Measurements from ENCODE around the gene PAX4.

- TF ChIP-seq CTCF (IDR thresholded peaks at IDR 0.05; ENCODE audit: poor library complexity, severe bottlenecking) = no peak
- no peak for TF ChIP-seq POLR2AphosphoS5 (IDR thresholded peaks at IDR 0.05)
- no peak for TF ChIP-seq EP300 (conservative IDR thresholded peaks at IDR 0.05; ENCODE audit: poor library complexity, severe bottlenecking)
- no peak for TF ChIP-seq REST (IDR thresholded peaks at IDR 0.05; ENCODE audit: borderline replicate concordance)
These were observed 36.8 kb upstream of the PAX4 start for GRCh38 chr7:127654404-127655394.

All from neural cell (in vitro differentiated cells).